ENCODE measurements around the gene SLC35B2. TPM values are rescaled to one million over a fixed set of nuclear protein-coding genes. Genes with fewer than 3 reads are reported as not detected.

Gene SLC35B2
- total and polyA plus RNA-seq, 9 of the 15 experiments (the other 6 are each of a cell fraction or from before 2014, with no cell fraction given), result 14.5 to 59.1 (median 47.1) TPM

GRCh38 chr6:44297063-44298038 is 40.0 kb upstream of the SLC35B2 start (continued):
- TF ChIP-seq HDAC6 (IDR thresholded peaks at IDR 0.05; ENCODE audit: low read depth, low read length) (peak; percentile 30; the same call in 1 of the 2 replicates), JUND (IDR thresholded peaks at IDR 0.05; ENCODE audit: borderline replicate concordance, low read depth, low read length) (no peak), JUND (tag; IDR thresholded peaks at IDR 0.05; ENCODE audit: borderline replicate concordance, low read depth, low read length) (no peak), ZSCAN29 (IDR thresholded peaks at IDR 0.05) (no peak), NR3C1 (CRISPR knock-in tag; IDR thresholded peaks at IDR 0.05) (0 out of 2 replicates have a peak, but pooled peaks have one; percentile 81), MAX (CRISPR knock-in tag; IDR thresholded peaks at IDR 0.05) (peak; percentile 81), UBTF (IDR thresholded peaks at IDR 0.05; ENCODE audit: borderline replicate concordance in 1 of 2, low read depth in 2 of 2, low read length in 2 of 2) (0 out of 4 replicates have a peak, but pooled peaks of 1 of the 2 experiments have one; percentile 29)

Measured in K562 (cell line).